ENCODE results near the gene NLRC3. TPM values are rescaled to one million over a fixed set of nuclear protein-coding genes. Genes with fewer than 3 reads are reported as not detected.

Gene NLRC3
- total RNA-seq, 1 experiment from 2014 or later: 0.26 TPM

- DNase-seq (ENCODE audit: low spot score) (no peak), ATAC-seq (no peak)
- ChIA-PET CTCF (no interaction called here), POLR2A (no interaction called here)
- Mint-ChIP-seq H3K27me3 (ENCODE audit: low read depth) (no peaks in the 10 kb centered on the region), H3K4me1 (peaks cover 3% of the 10 kb centered on the region), H3K4me3 (no peak overlapping the region), H3K9me3 (peaks cover 19% of the 10 kb centered on the region), H3K27ac (no peak overlapping the region), H3K36me3 (peaks cover 5% of the 10 kb centered on the region; the same call in 1 of the 2 replicates)
- TF ChIP-seq CREM (CRISPR knock-in tag; IDR thresholded peaks at IDR 0.05) (no peak), KAT7 (CRISPR knock-in tag; IDR thresholded peaks at IDR 0.05; ENCODE audit: borderline replicate concordance) (no peak), SMAD3 (CRISPR knock-in tag; IDR thresholded peaks at IDR 0.05; ENCODE audit: borderline replicate concordance) (no peak), ZNF121 (CRISPR knock-in tag; IDR thresholded peaks at IDR 0.05) (no peak), MYBL2 (CRISPR knock-in tag; IDR thresholded peaks at IDR 0.05) (no peak), ZNF671 (CRISPR knock-in tag; IDR thresholded peaks at IDR 0.05) (no peak), CDX4 (CRISPR knock-in tag; IDR thresholded peaks at IDR 0.05; ENCODE audit: borderline replicate concordance) (no peak)
Observed at GRCh38 chr16:3570420-3571062, 6.7 kb downstream of the NLRC3 start.

GRCh38 chr16:3569851-3570250 lies 7.4 kb downstream of the NLRC3 start:
- ATAC-seq: no peak

GRCh38 chr16:3566990-3567389 lies 10.2 kb downstream of the NLRC3 start:
- no peak overlapping the region for H3K4me3 Mint-ChIP-seq
- ChIA-PET POLR2A (no interaction called here), CTCF (interaction anchor here (0.6 kb wide), 1 partner anchor 8 kb away, joined by 3 read pairs; no protein-coding TSS in a partner anchor)
- H3K27me3 Mint-ChIP-seq (ENCODE audit: low read depth): no peaks in the 10 kb centered on the region
- H3K36me3 Mint-ChIP-seq: peaks cover 5% of the 10 kb centered on the region; the same call in 1 of the 2 replicates
- H3K27ac Mint-ChIP-seq: peak overlapping the region; percentile 49; the same call in 1 of the 2 replicates
- DNase-seq (ENCODE audit: low spot score) (no peak), ATAC-seq (peak; percentile 34; the same call in 1 of the 2 replicates)
- H3K9me3 Mint-ChIP-seq: peaks cover 19% of the 10 kb centered on the region
- peaks cover 3% of the 10 kb centered on the region for H3K4me1 Mint-ChIP-seq
- TF ChIP-seq AR (CRISPR knock-in tag; IDR thresholded peaks at IDR 0.05) (no peak), SMAD4 (CRISPR knock-in tag; IDR thresholded peaks at IDR 0.05) (no peak), NR1H2 (CRISPR knock-in tag; IDR thresholded peaks at IDR 0.05) (no peak), GRHL2 (CRISPR knock-in tag; IDR thresholded peaks at IDR 0.05; ENCODE audit: insufficient replicate concordance, severe bottlenecking) (no peak), IRF1 (CRISPR knock-in tag; IDR thresholded peaks at IDR 0.05) (no peak), CREM (CRISPR knock-in tag; IDR thresholded peaks at IDR 0.05) (no peak), ZBTB43 (CRISPR knock-in tag; IDR thresholded peaks at IDR 0.05) (no peak), MXD4 (CRISPR knock-in tag; IDR thresholded peaks at IDR 0.05; ENCODE audit: borderline replicate concordance) (no peak), AFF4 (CRISPR knock-in tag; IDR thresholded peaks at IDR 0.05; ENCODE audit: borderline replicate concordance) (no peak)

More at GRCh38 chr16:3569851-3570250, 7.4 kb downstream of the NLRC3 start:
- ChIA-PET POLR2A (no interaction called here), CTCF (no interaction called here)
- Mint-ChIP-seq H3K4me1 (peaks cover 3% of the 10 kb centered on the region), H3K4me3 (no peak overlapping the region), H3K36me3 (peaks cover 5% of the 10 kb centered on the region; the same call in 1 of the 2 replicates), H3K27ac (no peak overlapping the region), H3K9me3 (peaks cover 19% of the 10 kb centered on the region), H3K27me3 (ENCODE audit: low read depth) (no peaks in the 10 kb centered on the region)
- TF ChIP-seq MLX (CRISPR knock-in tag; IDR thresholded peaks at IDR 0.05): no peak
- DNase-seq (ENCODE audit: low spot score): no peak
